Measurements from ENCODE around the gene CAPNS2. TPM values are rescaled to one million over a fixed set of nuclear protein-coding genes. Genes with fewer than 3 reads are reported as not detected.
A peak's percentile ranks its signal among the peaks of the same experiment; 100 is the strongest.

The CAPNS2 gene
- total and polyA plus RNA-seq, 4 donors, result 0.15 to 1.2 (median 0.50) TPM; not detected in 1

- Histone ChIP-seq H3K36me3 (ENCODE audit: control insufficient read depth, insufficient read depth, low read length) (no peaks in the 10 kb centered on the region), H3K27ac (ENCODE audit: low read depth, low read length) (no peak overlapping the region), H3K27me3 (ENCODE audit: control insufficient read depth, insufficient read depth, low read length) (no peaks in the 10 kb centered on the region), H3K9me3 (ENCODE audit: control insufficient read depth, insufficient read depth, low read length) (no peaks in the 10 kb centered on the region), H3K4me3 (ENCODE audit: low read depth, low read length) (no peak overlapping the region), H3K4me1 (ENCODE audit: control insufficient read depth, insufficient read depth, low read length) (no peaks in the 10 kb centered on the region)
- no peak for DNase-seq (ENCODE audit: low read depth in 4 of 6, low spot score in 6 of 6)
- no CpG with 5 or more reads among the region's 2 CpGs for WGBS (ENCODE audit: insufficient coverage)
Observed at GRCh38 chr16:55563797-55564196, 2.7 kb upstream of the CAPNS2 start.

DNA sequence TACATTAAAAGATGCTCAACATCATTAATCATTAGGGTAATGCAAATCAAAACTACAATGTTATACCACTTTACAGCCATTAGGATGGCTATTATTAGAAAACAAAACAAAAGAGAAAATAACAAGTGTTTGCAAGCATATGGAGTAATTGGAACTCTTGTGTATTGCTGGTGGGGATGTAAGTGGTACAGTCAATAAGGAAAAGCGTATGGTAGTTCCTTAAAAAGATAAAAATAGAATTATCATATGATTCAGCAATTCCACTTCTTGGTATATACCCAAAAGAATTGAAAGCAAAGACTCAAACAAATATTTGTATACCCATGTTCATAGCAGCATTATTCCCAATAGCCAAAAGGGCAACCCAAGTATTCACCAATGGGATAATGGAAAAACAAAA, 1.4 kb upstream of the CAPNS2 start:
- H3K27me3 ChIP-seq (ENCODE audit: control insufficient read depth, insufficient read depth, low read length), result no peaks in the 10 kb centered on the region
- H3K9me3 ChIP-seq (ENCODE audit: control insufficient read depth, insufficient read depth, low read length), result no peaks in the 10 kb centered on the region
- no peaks in the 10 kb centered on the region for H3K4me1 ChIP-seq (ENCODE audit: control insufficient read depth, insufficient read depth, low read length)
- no peaks in the 10 kb centered on the region for H3K36me3 ChIP-seq (ENCODE audit: control insufficient read depth, insufficient read depth, low read length)
- DNase-seq (ENCODE audit: low read depth in 4 of 6, low spot score in 6 of 6), result no peak
- no CpG with 5 or more reads among the region's 1 CpG for WGBS (ENCODE audit: insufficient coverage)
- no peak overlapping the region for H3K4me3 ChIP-seq (ENCODE audit: low read depth, low read length)
- H3K27ac ChIP-seq (ENCODE audit: low read depth, low read length), result no peak overlapping the region

DNA sequence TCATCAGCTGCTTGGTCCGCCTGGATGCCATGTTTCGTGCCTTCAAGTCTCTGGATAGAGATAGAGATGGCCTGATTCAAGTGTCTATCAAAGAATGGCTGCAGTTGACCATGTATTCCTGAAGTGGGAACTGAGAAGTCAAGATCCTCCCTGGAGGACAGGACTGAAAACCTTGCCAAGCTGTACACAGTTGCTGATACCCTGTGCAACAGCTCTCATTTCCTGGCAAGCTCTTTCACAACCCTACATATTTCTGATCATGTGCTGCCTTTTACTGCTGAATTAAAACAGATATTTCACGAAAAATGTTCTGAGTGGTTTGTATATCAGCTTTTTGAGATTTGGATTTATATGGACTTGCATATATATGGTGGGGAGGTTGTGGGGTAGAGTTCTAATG, 898 bp downstream of the CAPNS2 start:
- DNase-seq (ENCODE audit: low read depth in 4 of 6, low spot score in 6 of 6), result no peak
- no peaks in the 10 kb centered on the region for H3K27me3 ChIP-seq (ENCODE audit: control insufficient read depth, insufficient read depth, low read length)
- H3K4me1 ChIP-seq (ENCODE audit: control insufficient read depth, insufficient read depth, low read length), result no peaks in the 10 kb centered on the region
- no peak overlapping the region for H3K27ac ChIP-seq (ENCODE audit: low read depth, low read length)
- H3K9me3 ChIP-seq (ENCODE audit: control insufficient read depth, insufficient read depth, low read length), result no peaks in the 10 kb centered on the region
- no peak overlapping the region for H3K4me3 ChIP-seq (ENCODE audit: low read depth, low read length)
- no peaks in the 10 kb centered on the region for H3K36me3 ChIP-seq (ENCODE audit: control insufficient read depth, insufficient read depth, low read length)
- WGBS (ENCODE audit: insufficient coverage), result 97% methylated on average over 3 of the region's 3 CpGs

- H3K4me1 ChIP-seq (ENCODE audit: control insufficient read depth, insufficient read depth, low read length), result no peaks in the 10 kb centered on the region
- no peak overlapping the region for H3K27ac ChIP-seq (ENCODE audit: low read depth, low read length)
- H3K4me3 ChIP-seq (ENCODE audit: low read depth, low read length), result no peak overlapping the region
- H3K9me3 ChIP-seq (ENCODE audit: control insufficient read depth, insufficient read depth, low read length), result no peaks in the 10 kb centered on the region
- no peaks in the 10 kb centered on the region for H3K27me3 ChIP-seq (ENCODE audit: control insufficient read depth, insufficient read depth, low read length)
- no peak for DNase-seq (ENCODE audit: low read depth in 4 of 6, low spot score in 6 of 6)
- 71% methylated on average over 1 of the region's 3 CpGs for WGBS (ENCODE audit: insufficient coverage)
- no peaks in the 10 kb centered on the region for H3K36me3 ChIP-seq (ENCODE audit: control insufficient read depth, insufficient read depth, low read length)
Observed at GRCh38 chr16:55568207-55568606, 1.7 kb downstream of the CAPNS2 start.

GRCh38 chr16:55569025-55569424, 2.5 kb downstream of the CAPNS2 start:
- no peaks in the 10 kb centered on the region for H3K9me3 ChIP-seq (ENCODE audit: control insufficient read depth, insufficient read depth, low read length)
- H3K4me3 ChIP-seq (ENCODE audit: low read depth, low read length), result no peak overlapping the region
- H3K27ac ChIP-seq (ENCODE audit: low read depth, low read length), result no peak overlapping the region
- H3K4me1 ChIP-seq (ENCODE audit: control insufficient read depth, insufficient read depth, low read length), result no peaks in the 10 kb centered on the region
- no CpG with 5 or more reads among the region's 1 CpG for WGBS (ENCODE audit: insufficient coverage)
- H3K36me3 ChIP-seq (ENCODE audit: control insufficient read depth, insufficient read depth, low read length), result no peaks in the 10 kb centered on the region
- H3K27me3 ChIP-seq (ENCODE audit: control insufficient read depth, insufficient read depth, low read length), result no peaks in the 10 kb centered on the region
- DNase-seq (ENCODE audit: low read depth in 4 of 6, low spot score in 6 of 6), result peak in 1 of 6 donors; percentile 4

GRCh38 chr16:55570159-55570558, 3.7 kb downstream of the CAPNS2 start:
- Histone ChIP-seq H3K27me3 (ENCODE audit: control insufficient read depth, insufficient read depth, low read length) (no peaks in the 10 kb centered on the region), H3K27ac (ENCODE audit: low read depth, low read length) (no peak overlapping the region), H3K36me3 (ENCODE audit: control insufficient read depth, insufficient read depth, low read length) (no peaks in the 10 kb centered on the region), H3K4me1 (ENCODE audit: control insufficient read depth, insufficient read depth, low read length) (no peaks in the 10 kb centered on the region), H3K4me3 (ENCODE audit: low read depth, low read length) (no peak overlapping the region), H3K9me3 (ENCODE audit: control insufficient read depth, insufficient read depth, low read length) (no peaks in the 10 kb centered on the region)
- no CpG with 5 or more reads among the region's 5 CpGs for WGBS (ENCODE audit: insufficient coverage)
- DNase-seq (ENCODE audit: low read depth in 4 of 6, low spot score in 6 of 6), result no peak

DNA sequence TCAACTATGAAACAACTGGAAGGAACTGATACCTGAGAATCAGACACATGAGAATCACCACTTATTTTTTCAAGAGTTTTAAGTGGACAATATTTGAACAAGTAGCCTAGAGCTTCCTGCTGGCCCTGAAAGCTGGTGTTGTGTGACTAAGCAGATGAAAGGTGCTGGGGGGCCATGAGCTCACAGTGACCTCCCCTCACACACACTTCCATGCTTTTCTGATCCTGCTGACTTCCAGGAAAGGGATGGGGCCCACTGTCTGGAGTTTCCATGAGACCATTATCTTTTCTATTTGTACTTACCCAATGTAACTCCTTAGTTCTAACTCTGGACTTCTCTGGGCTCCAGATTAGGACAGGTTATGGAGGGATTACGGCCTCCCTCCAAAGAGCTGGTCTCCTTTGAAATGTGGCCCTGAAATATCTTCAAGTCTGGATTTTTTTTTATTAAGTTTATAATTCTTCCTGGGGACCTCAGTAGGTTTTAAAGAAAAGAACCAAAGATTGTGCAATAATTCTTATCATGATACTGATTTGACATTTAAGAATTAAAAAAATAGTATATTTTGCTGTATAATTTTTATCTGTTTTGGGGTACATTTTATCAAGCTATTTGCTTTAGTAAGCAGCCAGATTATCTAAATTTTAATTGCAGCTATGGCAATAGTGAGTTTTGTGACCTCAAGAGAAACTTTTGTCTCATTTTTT, 4.9 kb downstream of the CAPNS2 start:
- no CpG with 5 or more reads among the region's 1 CpG for WGBS (ENCODE audit: insufficient coverage)
- Histone ChIP-seq H3K27ac (ENCODE audit: low read depth, low read length) (no peak overlapping the region), H3K27me3 (ENCODE audit: control insufficient read depth, insufficient read depth, low read length) (no peaks in the 10 kb centered on the region), H3K4me3 (ENCODE audit: low read depth, low read length) (no peak overlapping the region), H3K9me3 (ENCODE audit: control insufficient read depth, insufficient read depth, low read length) (no peaks in the 10 kb centered on the region), H3K4me1 (ENCODE audit: control insufficient read depth, insufficient read depth, low read length) (no peaks in the 10 kb centered on the region), H3K36me3 (ENCODE audit: control insufficient read depth, insufficient read depth, low read length) (no peaks in the 10 kb centered on the region)
- DNase-seq (ENCODE audit: low read depth in 4 of 6, low spot score in 6 of 6), result no peak

GRCh38 chr16:55572439-55572838, 6.0 kb downstream of the CAPNS2 start:
- no peak overlapping the region for H3K4me3 ChIP-seq (ENCODE audit: low read depth, low read length)
- no peaks in the 10 kb centered on the region for H3K9me3 ChIP-seq (ENCODE audit: control insufficient read depth, insufficient read depth, low read length)
- WGBS (ENCODE audit: insufficient coverage), result no CpG with 5 or more reads among the region's 4 CpGs

GRCh38 chr16:55574811-55575210, 8.3 kb downstream of the CAPNS2 start:
- Histone ChIP-seq H3K27me3 (ENCODE audit: control insufficient read depth, insufficient read depth, low read length) (no peaks in the 10 kb centered on the region), H3K36me3 (ENCODE audit: control insufficient read depth, insufficient read depth, low read length) (no peaks in the 10 kb centered on the region), H3K4me3 (ENCODE audit: low read depth, low read length) (no peak overlapping the region), H3K27ac (ENCODE audit: low read depth, low read length) (no peak overlapping the region), H3K9me3 (ENCODE audit: control insufficient read depth, insufficient read depth, low read length) (no peaks in the 10 kb centered on the region), H3K4me1 (ENCODE audit: control insufficient read depth, insufficient read depth, low read length) (no peaks in the 10 kb centered on the region)
- no CpG with 5 or more reads among the region's 2 CpGs for WGBS (ENCODE audit: insufficient coverage)
- DNase-seq (ENCODE audit: low read depth in 4 of 6, low spot score in 6 of 6), result no peak

More at GRCh38 chr16:55572439-55572838, 6.0 kb downstream of the CAPNS2 start:
- no peaks in the 10 kb centered on the region for H3K27me3 ChIP-seq (ENCODE audit: control insufficient read depth, insufficient read depth, low read length)
- no peak overlapping the region for H3K27ac ChIP-seq (ENCODE audit: low read depth, low read length)
- no peaks in the 10 kb centered on the region for H3K36me3 ChIP-seq (ENCODE audit: control insufficient read depth, insufficient read depth, low read length)
- H3K4me1 ChIP-seq (ENCODE audit: control insufficient read depth, insufficient read depth, low read length), result no peaks in the 10 kb centered on the region
- peak in 1 of 6 donors; percentile 11 for DNase-seq (ENCODE audit: low read depth in 4 of 6, low spot score in 6 of 6)

- WGBS (ENCODE audit: insufficient coverage), result no CpG with 5 or more reads among the region's 1 CpG
- DNase-seq (ENCODE audit: low read depth in 4 of 6, low spot score in 6 of 6), result no peak
- no peaks in the 10 kb centered on the region for H3K36me3 ChIP-seq (ENCODE audit: control insufficient read depth, insufficient read depth, low read length)
- H3K4me1 ChIP-seq (ENCODE audit: control insufficient read depth, insufficient read depth, low read length), result no peaks in the 10 kb centered on the region
- no peaks in the 10 kb centered on the region for H3K9me3 ChIP-seq (ENCODE audit: control insufficient read depth, insufficient read depth, low read length)
- H3K27me3 ChIP-seq (ENCODE audit: control insufficient read depth, insufficient read depth, low read length), result no peaks in the 10 kb centered on the region
- no peak overlapping the region for H3K4me3 ChIP-seq (ENCODE audit: low read depth, low read length)
- no peak overlapping the region for H3K27ac ChIP-seq (ENCODE audit: low read depth, low read length)
Observed at GRCh38 chr16:55575496-55575895, 9.0 kb downstream of the CAPNS2 start.
